Mesenchymal stem cell (in vitro differentiated cells and primary cell): ENCODE data around the gene CEP97.
"Not testable (repeated sequence)": the region's sequence is repeated elsewhere in the genome, so short reads cannot be mapped to it uniquely, and the experiment has no call there.

ENCODE experiments used
- DNase-seq: peaks from one replicate; pipeline ENCODE4 v3.0.0-alpha.2; 2013
- H2AFZ ChIP-seq: one replicate; pipeline ENCODE4 v1.6.1; 2013; ENCODE audit warnings: low read depth, mild to moderate bottlenecking, control low read depth, inconsistent platforms, low read length, moderate library complexity
- H2AK5ac ChIP-seq: 2 replicates; pipeline ENCODE4 v1.6.1; 2013; ENCODE audit warnings: low read length, moderate library complexity, mild to moderate bottlenecking, inconsistent platforms; ENCODE audit not compliant: severe bottlenecking
- H2BK120ac ChIP-seq: one replicate; pipeline ENCODE4 v1.6.1; 2013; ENCODE audit warnings: low read depth, mild to moderate bottlenecking, inconsistent platforms, low read length, moderate library complexity
- H2BK12ac ChIP-seq, 2 experiments: one replicate each; pipeline ENCODE4 v1.6.1; 2013; ENCODE audit warnings: inconsistent platforms in 2 of 2, low read length in 2 of 2, mild to moderate bottlenecking in 2 of 2, moderate library complexity in 2 of 2, control low read depth in 1 of 2
- H2BK15ac ChIP-seq: one replicate; pipeline ENCODE4 v1.6.1; 2013; ENCODE audit warnings: mild to moderate bottlenecking, low read depth, inconsistent platforms; ENCODE audit not compliant: poor library complexity, severe bottlenecking
- H2BK5ac ChIP-seq: 2 replicates; pipeline ENCODE4 v1.6.1; 2013; ENCODE audit warnings: low read depth, mild to moderate bottlenecking, low read length, control low read depth, inconsistent platforms; ENCODE audit not compliant: poor library complexity, severe bottlenecking
- H3K14ac ChIP-seq, 2 experiments: one replicate each; pipeline ENCODE4 v1.6.1; 2013; ENCODE audit warnings: inconsistent platforms in 2 of 2, low read length in 2 of 2, control low read depth in 1 of 2, mild to moderate bottlenecking in 1 of 2, moderate library complexity in 1 of 2
- H3K18ac ChIP-seq, 2 experiments: one replicate each; pipeline ENCODE4 v1.6.1; 2013; ENCODE audit warnings: inconsistent platforms in 2 of 2, low read length in 2 of 2, control low read depth in 1 of 2, low read depth in 1 of 2, mild to moderate bottlenecking in 1 of 2
- H3K23ac ChIP-seq, 2 experiments: one replicate each; pipeline ENCODE4 v1.6.1; 2013; ENCODE audit warnings: inconsistent platforms in 2 of 2, low read length in 2 of 2, mild to moderate bottlenecking in 2 of 2, moderate library complexity in 2 of 2, control low read depth in 1 of 2
- H3K27ac ChIP-seq: 2 replicates; pipeline ENCODE4 v1.5.1; 2013; ENCODE audit warnings: mild to moderate bottlenecking, moderate library complexity, low read length, control low read depth, inconsistent platforms; ENCODE audit not compliant: poor library complexity, severe bottlenecking
- H3K27me3 ChIP-seq, 2 experiments: 2 replicates each; pipeline versions ENCODE4 v1.6.1 to v1.7.0; 2013; ENCODE audit warnings: low read length in 2 of 2, mild to moderate bottlenecking in 2 of 2, moderate library complexity in 2 of 2, control low read depth in 1 of 2, inconsistent platforms in 1 of 2; ENCODE audit not compliant: control insufficient read depth in 1 of 2, insufficient read depth in 1 of 2
- H3K36me3 ChIP-seq, 2 experiments: 2 replicates each; pipeline versions ENCODE4 v1.6.1 to v1.7.0; 2013; ENCODE audit warnings: low read length in 2 of 2, control low read depth in 1 of 2, inconsistent platforms in 1 of 2, low read depth in 1 of 2, mild to moderate bottlenecking in 1 of 2; ENCODE audit not compliant: insufficient read depth in 2 of 2, control insufficient read depth in 1 of 2
- H3K4ac ChIP-seq, 2 experiments: one replicate each; pipeline ENCODE4 v1.6.1; 2013; ENCODE audit warnings: inconsistent platforms in 2 of 2, low read length in 2 of 2, mild to moderate bottlenecking in 2 of 2, moderate library complexity in 2 of 2, control low read depth in 1 of 2, low read depth in 1 of 2
- H3K4me1 ChIP-seq: 2 replicates; pipeline ENCODE4 v1.6.1; 2013; ENCODE audit warnings: low read depth, low read length, control low read depth; ENCODE audit not compliant: control insufficient read depth, insufficient read depth
- H3K4me2 ChIP-seq: 2 replicates; pipeline ENCODE4 v1.6.1; 2013; ENCODE audit warnings: low read length, mild to moderate bottlenecking, inconsistent platforms; ENCODE audit not compliant: poor library complexity, severe bottlenecking
- H3K4me3 ChIP-seq, 2 experiments: 2 replicates each; pipeline versions ENCODE4 v1.5.1 to v1.7.0; 2013; ENCODE audit warnings: low read length in 2 of 2, mild to moderate bottlenecking in 2 of 2, control low read depth in 1 of 2, low read depth in 1 of 2; ENCODE audit not compliant: insufficient read depth in 1 of 2
- H3K79me1 ChIP-seq: replicated peaks from 2 replicates; pipeline ENCODE4 v1.6.1; 2013; ENCODE audit warnings: mild to moderate bottlenecking, control low read depth, low read length, inconsistent platforms; ENCODE audit not compliant: poor library complexity, severe bottlenecking
- H3K9ac ChIP-seq: 2 replicates; pipeline ENCODE4 v1.7.0; 2013; ENCODE audit warnings: mild to moderate bottlenecking, low read length, moderate library complexity
- H3K9me3 ChIP-seq: 2 replicates; pipeline ENCODE4 v1.7.0; 2013; ENCODE audit warnings: mild to moderate bottlenecking, low read length; ENCODE audit not compliant: control insufficient read depth
- H4K8ac ChIP-seq: one replicate; pipeline ENCODE4 v1.6.1; 2013; ENCODE audit warnings: inconsistent platforms, mild to moderate bottlenecking, low read length, moderate library complexity
- H4K91ac ChIP-seq: one replicate; pipeline ENCODE4 v1.6.1; 2013; ENCODE audit warnings: mild to moderate bottlenecking, low read length, inconsistent platforms
- WGBS: methylation state at CpG from one replicate; pipeline ENCODE4 v1.1.7; 2013; ENCODE audit warnings: mixed read lengths; 5-methylcytosine and 5-hydroxymethylcytosine counted together

CEP97 gene

GRCh38 chr3:101690972-101691371, 33.4 kb upstream of the CEP97 start:
- no peak for DNase-seq
- H3K9ac ChIP-seq = no peak overlapping the region

GRCh38 chr3:101691685-101692671, 32.4 kb upstream of the CEP97 start:
- WGBS = 55% methylated on average over 12 of the region's 15 CpGs
- not testable (repeated sequence) for H2AK5ac ChIP-seq

More at GRCh38 chr3:101690972-101691371, 33.4 kb upstream of the CEP97 start:
- Histone ChIP-seq H2BK5ac (no peak overlapping the region), H3K4me1 (peaks cover 2% of the 10 kb centered on the region), H3K18ac (no peak overlapping the region), H4K91ac (no peak overlapping the region), H3K4me3 (no peak overlapping the region), H2AK5ac (no peak overlapping the region), H2BK120ac (no peak overlapping the region), H3K27ac (no peak overlapping the region), H3K4ac (no peak overlapping the region), H3K79me1 (peaks cover 3% of the 10 kb centered on the region), H3K9me3 (no peaks in the 10 kb centered on the region), H3K4me2 (no peak overlapping the region), H4K8ac (no peak overlapping the region), H2BK15ac (no peak overlapping the region), H2BK12ac (no peak overlapping the region), H3K14ac (no peak overlapping the region), H2AFZ (no peak overlapping the region), H3K36me3 (peaks cover 0 to under 1% of the 10 kb centered on the region in 2 experiments), H3K23ac (no peak overlapping the region), H3K27me3 (no peaks in the 10 kb centered on the region)

GRCh38 chr3:101693540-101693939, 30.9 kb upstream of the CEP97 start:
- H3K27ac ChIP-seq, H2BK12ac ChIP-seq, H2AK5ac ChIP-seq, H3K9me3 ChIP-seq, H3K4ac ChIP-seq, H3K4me2 ChIP-seq, H3K36me3 ChIP-seq, H3K4me1 ChIP-seq, H3K14ac ChIP-seq, H3K4me3 ChIP-seq, H3K27me3 ChIP-seq, H3K9ac ChIP-seq, H2BK15ac ChIP-seq, H3K23ac ChIP-seq, H2BK5ac ChIP-seq, H4K8ac ChIP-seq, H3K18ac ChIP-seq, H4K91ac ChIP-seq, H3K79me1 ChIP-seq, H2AFZ ChIP-seq, H2BK120ac ChIP-seq: not testable (repeated sequence)
- WGBS = 72% methylated on average over 9 of the region's 13 CpGs
- peak; percentile 66 for DNase-seq

More at GRCh38 chr3:101691685-101692671, 32.4 kb upstream of the CEP97 start:
- H3K4ac ChIP-seq, H3K9me3 ChIP-seq, H3K79me1 ChIP-seq, H3K18ac ChIP-seq, H3K27ac ChIP-seq, H3K27me3 ChIP-seq, H2BK15ac ChIP-seq, H2BK120ac ChIP-seq, H3K4me2 ChIP-seq, H4K91ac ChIP-seq, H2AFZ ChIP-seq, H3K23ac ChIP-seq, DNase-seq, H2BK12ac ChIP-seq, H4K8ac ChIP-seq, H3K4me3 ChIP-seq, H3K4me1 ChIP-seq, H3K36me3 ChIP-seq, H3K14ac ChIP-seq, H3K9ac ChIP-seq, H2BK5ac ChIP-seq: not testable (repeated sequence)

GRCh38 chr3:101694836-101695235, 29.6 kb upstream of the CEP97 start:
- not testable (repeated sequence) for H3K9me3 ChIP-seq, H2AK5ac ChIP-seq, DNase-seq, H2BK15ac ChIP-seq, H2AFZ ChIP-seq, H4K8ac ChIP-seq, H3K4me3 ChIP-seq, H2BK120ac ChIP-seq, H3K9ac ChIP-seq, H3K4me1 ChIP-seq, H2BK12ac ChIP-seq, H3K27ac ChIP-seq, H2BK5ac ChIP-seq, H3K27me3 ChIP-seq, H3K79me1 ChIP-seq, H3K14ac ChIP-seq, H3K4ac ChIP-seq, H3K36me3 ChIP-seq, H3K18ac ChIP-seq, H3K23ac ChIP-seq, H4K91ac ChIP-seq, H3K4me2 ChIP-seq
- WGBS = 81% methylated on average over 2 of the region's 4 CpGs
